Keratinocyte (primary cell): ENCODE data around the gene SLC25A28. TPM values are rescaled to one million over a fixed set of nuclear protein-coding genes. Genes with fewer than 3 reads are reported as not detected.

ENCODE experiments used
- DNase-seq: peaks from one replicate; pipeline ENCODE4 v3.0.0-alpha.2; 2011; ENCODE audit warnings: low read depth, missing footprints, low spot score
- FAIRE-seq: peaks from 2 replicates; lab custom pipeline; 2011; peaks lifted over from hg19 to GRCh38; lab: Jason Lieb, UNC
- H2AFZ ChIP-seq: 2 replicates; pipeline ENCODE4 v1.6.0; 2012; ENCODE audit warnings: low read length, control low read depth, inconsistent platforms; ENCODE audit not compliant: control insufficient read depth
- H3K27ac ChIP-seq: 2 replicates; pipeline ENCODE4 v1.5.1; 2011; ENCODE audit warnings: low read length; ENCODE audit not compliant: control insufficient read depth, insufficient read depth
- H3K27me3 ChIP-seq: 3 replicates; pipeline ENCODE4 v1.6.0; 2011; ENCODE audit warnings: low read length; ENCODE audit not compliant: control insufficient read depth, insufficient read depth; ENCODE audit errors: extremely low read depth
- H3K36me3 ChIP-seq, 2 experiments: 2 replicates in 1 of 2; 3 replicates in 1 of 2; pipeline ENCODE4 v1.5.1; 2011; ENCODE audit warnings: low read length in 2 of 2, mild to moderate bottlenecking in 1 of 2; ENCODE audit not compliant: control insufficient read depth in 2 of 2, insufficient read depth in 2 of 2; ENCODE audit errors: extremely low read depth in 1 of 2
- H3K4me1 ChIP-seq: 3 replicates; pipeline ENCODE4 v1.5.1; 2011; ENCODE audit warnings: low read length; ENCODE audit not compliant: control insufficient read depth, insufficient read depth; ENCODE audit errors: extremely low read depth
- H3K4me2 ChIP-seq: 3 replicates; pipeline ENCODE4 v1.6.0; 2011; ENCODE audit warnings: low read depth, low read length; ENCODE audit not compliant: control insufficient read depth, insufficient read depth; ENCODE audit errors: extremely low read depth
- H3K4me3 ChIP-seq, 3 experiments: fragments of 200-600 bp in 1 of 3; sonication (generic) in 1 of 3; 2 replicates in 2 of 3; 3 replicates in 1 of 3; pipeline ENCODE4 v1.5.1; 2011 to 2016; ENCODE audit warnings: low read length in 3 of 3, mild to moderate bottlenecking in 3 of 3, control low read depth in 2 of 3, inconsistent platforms in 1 of 3, low read depth in 1 of 3, mixed read lengths in 1 of 3, mixed run types in 1 of 3, moderate library complexity in 1 of 3; ENCODE audit not compliant: control insufficient read depth in 2 of 3, insufficient read depth in 2 of 3; ENCODE audit errors: extremely low read depth in 1 of 3
- H3K79me2 ChIP-seq: 2 replicates; pipeline ENCODE4 v1.6.0; 2012; ENCODE audit warnings: low read length; ENCODE audit not compliant: control insufficient read depth, insufficient read depth
- H3K9ac ChIP-seq: 3 replicates; pipeline ENCODE4 v1.6.0; 2011; ENCODE audit warnings: low read length; ENCODE audit not compliant: control insufficient read depth, insufficient read depth; ENCODE audit errors: extremely low read depth
- H3K9me1 ChIP-seq: 3 replicates; pipeline ENCODE4 v1.6.0; 2011; ENCODE audit warnings: low read length; ENCODE audit not compliant: control insufficient read depth, insufficient read depth; ENCODE audit errors: extremely low read depth
- H3K9me3 ChIP-seq: 2 replicates; pipeline ENCODE4 v1.5.1; 2012; ENCODE audit warnings: low read depth, low read length; ENCODE audit not compliant: control insufficient read depth
- H4K20me1 ChIP-seq: 3 replicates; pipeline ENCODE4 v1.6.0; 2011; ENCODE audit warnings: low read length; ENCODE audit not compliant: control insufficient read depth, insufficient read depth; ENCODE audit errors: extremely low read depth
- CTCF ChIP-seq, 3 experiments: IDR thresholded peaks in 1 of 3; conservative IDR thresholded peaks in 1 of 3; optimal IDR thresholded peaks in 1 of 3; 2 replicates in 2 of 3; 3 replicates in 1 of 3; pipeline versions ENCODE3 to v1.5.1; 2011; ENCODE audit warnings: low read length in 3 of 3, mild to moderate bottlenecking in 3 of 3, moderate library complexity in 2 of 3, control low read depth in 1 of 3, inconsistent platforms in 1 of 3; ENCODE audit not compliant: insufficient read depth in 2 of 3; ENCODE audit errors: extremely low read depth in 1 of 3
- EZH2 ChIP-seq: IDR thresholded peaks from one replicate; pipeline ENCODE4 v1.6.1; 2012; ENCODE audit warnings: inconsistent platforms, mild to moderate bottlenecking, low read length, moderate library complexity
- dilution Hi-C: fragments of 300-500 bp; cut with MboI; formaldehyde crosslinking; loops from one replicate; pipeline ENCODE4 v1.7.0; 2020; ENCODE audit warnings: low sequenced_read_pairs; ENCODE audit not compliant: extremely low pct_ligation_motif_present
- polyA plus RNA-seq, 5 experiments: library from polyadenylated mRNA; depleted of rRNA in 3 of 5; stranded (reverse) in 3 of 5; stranded (forward) in 1 of 5; unstranded in 1 of 5; fragments of >200 nt; gene quantifications; 1 replicate in 1 of 5; 2 replicates in 3 of 5; 3 replicates in 1 of 5; pipeline versions ENCODE4 v1.2.1 to v1.2.3, GENCODE V29; 2011 to 2012; ENCODE audit warnings: missing spikeins in 2 of 5, low read depth in 1 of 5, low replicate concordance in 1 of 5

Gene SLC25A28
- polyA plus RNA-seq, 1 donor (not counting 4 experiments of a cell fraction or from before 2014, with no cell fraction given) = 52.3 TPM

DNA sequence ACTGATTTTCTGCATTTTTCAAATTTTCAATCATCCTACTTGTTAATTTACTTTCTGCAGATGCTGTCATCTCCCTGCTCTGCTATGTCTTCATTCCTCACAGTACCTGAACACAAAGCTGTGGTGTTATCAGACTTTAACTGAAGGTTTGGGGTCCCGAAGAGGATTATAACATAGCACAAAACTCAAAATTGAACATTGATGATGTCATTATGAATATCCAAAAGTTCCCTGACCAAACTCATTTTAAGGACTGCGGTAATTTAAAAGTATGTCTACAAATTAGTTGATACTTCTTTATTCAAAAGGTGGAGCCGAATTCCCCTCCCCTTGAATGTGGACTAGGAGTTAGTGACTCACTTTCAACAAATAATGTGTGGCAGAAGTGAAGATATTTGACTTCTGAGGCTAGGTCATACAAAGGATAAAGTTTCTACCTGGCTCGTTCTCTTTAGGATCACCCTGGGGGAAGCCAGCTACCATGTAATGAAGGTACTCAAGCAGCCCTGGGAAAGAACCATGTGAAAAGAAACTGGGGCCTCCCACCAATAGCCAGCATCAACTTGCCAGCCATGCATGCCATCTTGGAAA is 32.7 kb upstream of the SLC25A28 start:
- TF ChIP-seq CTCF (optimal IDR thresholded peaks at IDR 0.05 in 1 of 3, IDR thresholded peaks at IDR 0.05 in 1 of 3, conservative IDR thresholded peaks at IDR 0.05 in 1 of 3; ENCODE audit: extremely low read depth in 1 of 3, insufficient read depth in 2 of 3, low read length in 3 of 3) (no peak), EZH2 (no peak)
- H3K27ac ChIP-seq = no peak overlapping the region
- peaks cover 4% of the 10 kb centered on the region for H3K79me2 ChIP-seq
- peak; percentile 29 for FAIRE-seq
- H3K27me3 ChIP-seq = no peaks in the 10 kb centered on the region
- dilution Hi-C loops = no loop called here
- H3K4me3 ChIP-seq = no peak overlapping the region
- no peaks in the 10 kb centered on the region for H3K9me1 ChIP-seq
- H3K4me1 ChIP-seq = peaks cover 43% of the 10 kb centered on the region
- no peak overlapping the region for H3K9ac ChIP-seq
- no peak overlapping the region for H2AFZ ChIP-seq
- H3K9me3 ChIP-seq = no peaks in the 10 kb centered on the region
- no peaks in the 10 kb centered on the region for H3K36me3 ChIP-seq
- DNase-seq = no peak
- no peak overlapping the region for H3K4me2 ChIP-seq
- no peaks in the 10 kb centered on the region for H4K20me1 ChIP-seq

DNA sequence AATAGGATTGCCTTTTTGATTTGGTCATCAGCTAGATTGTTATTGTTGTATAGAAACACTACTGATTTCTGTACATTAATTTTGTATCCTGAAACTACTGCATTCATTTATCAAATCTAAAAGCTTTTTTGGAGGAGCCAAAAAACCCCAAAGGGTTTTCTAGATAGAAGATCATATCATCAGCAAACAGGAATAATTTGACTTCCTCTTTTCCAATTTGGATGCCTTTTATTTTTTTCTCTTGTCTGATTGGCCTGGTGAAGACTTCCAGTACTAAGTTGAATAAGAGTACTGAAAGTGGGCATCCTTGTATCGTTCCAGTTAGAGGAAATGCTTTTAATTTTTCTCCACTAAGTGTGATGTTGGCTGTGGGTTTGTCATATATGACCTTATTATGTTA is 28.5 kb upstream of the SLC25A28 start:
- H3K27me3 ChIP-seq = no peaks in the 10 kb centered on the region
- no peak overlapping the region for H3K4me3 ChIP-seq
- DNase-seq (no peak), FAIRE-seq (no peak)
- no peaks in the 10 kb centered on the region for H3K9me1 ChIP-seq
- no peak overlapping the region for H2AFZ ChIP-seq
- no peaks in the 10 kb centered on the region for H3K36me3 ChIP-seq
- no peak overlapping the region for H3K4me2 ChIP-seq
- dilution Hi-C loops = no loop called here
- H4K20me1 ChIP-seq = no peaks in the 10 kb centered on the region
- H3K4me1 ChIP-seq = peaks cover 7% of the 10 kb centered on the region
- TF ChIP-seq CTCF (optimal IDR thresholded peaks at IDR 0.05 in 1 of 3, IDR thresholded peaks at IDR 0.05 in 1 of 3, conservative IDR thresholded peaks at IDR 0.05 in 1 of 3; ENCODE audit: extremely low read depth in 1 of 3, insufficient read depth in 2 of 3, low read length in 3 of 3) = no peak
- TF ChIP-seq EZH2 = no peak
- H3K79me2 ChIP-seq = no peaks in the 10 kb centered on the region
- no peak overlapping the region for H3K27ac ChIP-seq
- no peak overlapping the region for H3K9ac ChIP-seq
- no peaks in the 10 kb centered on the region for H3K9me3 ChIP-seq
